KMS-11 (cell line): ENCODE measurements around the gene CZIB.

ENCODE experiments used
- H2AFZ ChIP-seq: fragments of 200-600 bp; sonication (generic); 2 replicates; pipeline ENCODE4 v1.6.1; 2016; ENCODE audit warnings: antibody characterized with exemption, mixed run types, low read depth
- H3K27ac ChIP-seq: fragments of 200-600 bp; sonication (generic); 2 replicates; pipeline ENCODE4 v1.6.1; 2016; ENCODE audit warnings: mild to moderate bottlenecking, mixed run types
- H3K27me3 ChIP-seq: fragments of 200-600 bp; sonication (generic); 2 replicates; pipeline ENCODE4 v1.6.1; 2017; ENCODE audit warnings: mild to moderate bottlenecking, low read depth, mixed run types, moderate library complexity; ENCODE audit not compliant: insufficient read depth
- H3K36me3 ChIP-seq: fragments of 200-600 bp; sonication (generic); 2 replicates; pipeline ENCODE4 v1.6.1; 2017; ENCODE audit warnings: mild to moderate bottlenecking, mixed run types; ENCODE audit not compliant: insufficient read depth
- H3K4me1 ChIP-seq: fragments of 200-600 bp; sonication (generic); 2 replicates; pipeline ENCODE4 v1.6.1; 2016; ENCODE audit warnings: mild to moderate bottlenecking, low read depth, mixed run types; ENCODE audit not compliant: poor library complexity, severe bottlenecking
- H3K4me2 ChIP-seq: fragments of 200-600 bp; sonication (generic); 2 replicates; pipeline ENCODE4 v1.7.0; 2016; ENCODE audit warnings: mild to moderate bottlenecking, mixed run types
- H3K4me3 ChIP-seq: fragments of 200-600 bp; sonication (generic); IDR thresholded peaks from 2 replicates; pipeline ENCODE4 v1.6.1; 2017; ENCODE audit warnings: low read depth, low read length, mixed read lengths; ENCODE audit not compliant: insufficient read depth
- H3K79me2 ChIP-seq: fragments of 200-600 bp; sonication (generic); 2 replicates; pipeline ENCODE4 v1.6.1; 2016; ENCODE audit warnings: low read depth, mixed run types; ENCODE audit not compliant: insufficient read depth
- H3K9ac ChIP-seq: fragments of 200-600 bp; sonication (generic); 2 replicates; pipeline ENCODE4 v1.6.1; 2016; ENCODE audit warnings: mild to moderate bottlenecking, mixed run types
- H4K20me1 ChIP-seq: fragments of 200-600 bp; sonication (generic); 2 replicates; pipeline ENCODE4 v1.6.1; 2016; ENCODE audit warnings: mild to moderate bottlenecking, mixed run types; ENCODE audit not compliant: insufficient read depth
- CTCF ChIP-seq: fragments of 200-600 bp; sonication (generic); conservative IDR thresholded peaks from 2 replicates; pipeline ENCODE4 v1.6.1; 2017; ENCODE audit warnings: low read depth, mild to moderate bottlenecking, antibody characterized with exemption, low read length, moderate library complexity, mixed read lengths

Gene CZIB

DNA sequence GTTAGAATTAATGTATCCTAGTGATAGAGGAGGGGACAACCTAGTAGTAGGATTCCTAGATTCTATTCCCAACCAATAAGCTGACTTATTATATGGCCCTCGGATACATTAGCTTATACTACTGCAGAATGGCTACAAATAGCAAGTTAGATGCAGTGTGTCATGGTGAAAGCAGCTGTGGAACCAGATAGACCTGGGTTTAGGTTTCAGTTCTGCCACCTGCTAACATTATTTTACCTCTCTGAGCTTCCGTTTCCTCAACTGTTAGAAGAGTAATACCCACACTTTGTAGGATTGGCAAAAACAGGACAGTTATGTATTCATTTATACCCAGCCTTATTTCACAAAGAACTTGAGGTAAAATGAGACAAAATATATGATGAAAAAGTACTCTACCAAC, 39.5 kb upstream of the CZIB start:
- peaks cover 16% of the 10 kb centered on the region; the same call in 1 of the 2 replicates for H3K36me3 ChIP-seq
- H3K27me3 ChIP-seq = no peaks in the 10 kb centered on the region
- H3K4me2 ChIP-seq = no peak overlapping the region
- H2AFZ ChIP-seq = no peak overlapping the region
- H3K4me1 ChIP-seq = no peaks in the 10 kb centered on the region
- no peaks in the 10 kb centered on the region for H4K20me1 ChIP-seq
- H3K27ac ChIP-seq = no peak overlapping the region
- no peaks in the 10 kb centered on the region for H3K79me2 ChIP-seq
- TF ChIP-seq CTCF = no peak
- no peak overlapping the region for H3K4me3 ChIP-seq
- H3K9ac ChIP-seq = no peak overlapping the region

DNA sequence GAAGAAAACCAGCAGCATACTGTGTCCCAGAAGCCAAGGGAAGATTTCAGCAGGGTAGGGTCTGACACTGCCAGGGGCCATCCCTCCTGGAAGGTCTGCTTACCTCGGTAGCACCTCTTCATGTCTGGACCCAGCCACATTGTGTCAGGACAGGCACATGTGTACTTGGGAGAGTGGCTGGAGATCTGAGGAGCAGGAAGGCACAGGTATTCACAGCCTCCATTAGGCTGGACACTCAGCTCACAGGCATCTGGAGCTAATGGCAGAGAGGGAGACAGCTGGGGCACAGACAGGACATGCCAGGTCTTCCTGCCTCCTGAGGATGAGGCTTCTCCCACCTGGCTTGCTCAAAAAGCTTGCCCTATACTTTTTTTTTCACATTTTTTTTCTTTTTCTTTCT, 37.8 kb upstream of the CZIB start:
- H2AFZ ChIP-seq = no peak overlapping the region
- no peak for TF ChIP-seq CTCF
- H3K36me3 ChIP-seq = peaks cover 11% of the 10 kb centered on the region; the same call in 1 of the 2 replicates
- H3K4me2 ChIP-seq = no peak overlapping the region
- H4K20me1 ChIP-seq = no peaks in the 10 kb centered on the region
- no peaks in the 10 kb centered on the region for H3K27me3 ChIP-seq
- H3K9ac ChIP-seq = no peak overlapping the region
- H3K79me2 ChIP-seq = no peaks in the 10 kb centered on the region
- H3K27ac ChIP-seq = no peak overlapping the region
- no peaks in the 10 kb centered on the region for H3K4me1 ChIP-seq
- H3K4me3 ChIP-seq = no peak overlapping the region

- H3K27ac ChIP-seq = no peak overlapping the region
- no peaks in the 10 kb centered on the region for H4K20me1 ChIP-seq
- no peak overlapping the region for H2AFZ ChIP-seq
- no peaks in the 10 kb centered on the region for H3K27me3 ChIP-seq
- H3K9ac ChIP-seq = no peak overlapping the region
- peaks cover 11% of the 10 kb centered on the region; the same call in 1 of the 2 replicates for H3K36me3 ChIP-seq
- no peak overlapping the region for H3K4me2 ChIP-seq
- H3K4me1 ChIP-seq = no peaks in the 10 kb centered on the region
- no peak overlapping the region for H3K4me3 ChIP-seq
- no peak for TF ChIP-seq CTCF
- H3K79me2 ChIP-seq = no peaks in the 10 kb centered on the region
These were observed 37.1 kb upstream of the CZIB start for GRCh38 chr1:53257454-53258081.

- Histone ChIP-seq H3K4me1 (no peaks in the 10 kb centered on the region), H2AFZ (no peak overlapping the region), H4K20me1 (no peaks in the 10 kb centered on the region), H3K4me2 (no peak overlapping the region), H3K9ac (no peak overlapping the region), H3K79me2 (no peaks in the 10 kb centered on the region), H3K36me3 (peaks cover 5% of the 10 kb centered on the region; the same call in 1 of the 2 replicates), H3K27ac (no peak overlapping the region), H3K27me3 (no peaks in the 10 kb centered on the region), H3K4me3 (no peak overlapping the region)
- TF ChIP-seq CTCF = no peak
These were observed 36.3 kb upstream of the CZIB start for GRCh38 chr1:53256511-53257453.
